Measurements from ENCODE around the gene VMP1. TPM values are rescaled to one million over a fixed set of nuclear protein-coding genes. Genes with fewer than 3 reads are reported as not detected.

Gene VMP1
- 163 and 175 TPM in 2 replicates for total RNA-seq

DNA sequence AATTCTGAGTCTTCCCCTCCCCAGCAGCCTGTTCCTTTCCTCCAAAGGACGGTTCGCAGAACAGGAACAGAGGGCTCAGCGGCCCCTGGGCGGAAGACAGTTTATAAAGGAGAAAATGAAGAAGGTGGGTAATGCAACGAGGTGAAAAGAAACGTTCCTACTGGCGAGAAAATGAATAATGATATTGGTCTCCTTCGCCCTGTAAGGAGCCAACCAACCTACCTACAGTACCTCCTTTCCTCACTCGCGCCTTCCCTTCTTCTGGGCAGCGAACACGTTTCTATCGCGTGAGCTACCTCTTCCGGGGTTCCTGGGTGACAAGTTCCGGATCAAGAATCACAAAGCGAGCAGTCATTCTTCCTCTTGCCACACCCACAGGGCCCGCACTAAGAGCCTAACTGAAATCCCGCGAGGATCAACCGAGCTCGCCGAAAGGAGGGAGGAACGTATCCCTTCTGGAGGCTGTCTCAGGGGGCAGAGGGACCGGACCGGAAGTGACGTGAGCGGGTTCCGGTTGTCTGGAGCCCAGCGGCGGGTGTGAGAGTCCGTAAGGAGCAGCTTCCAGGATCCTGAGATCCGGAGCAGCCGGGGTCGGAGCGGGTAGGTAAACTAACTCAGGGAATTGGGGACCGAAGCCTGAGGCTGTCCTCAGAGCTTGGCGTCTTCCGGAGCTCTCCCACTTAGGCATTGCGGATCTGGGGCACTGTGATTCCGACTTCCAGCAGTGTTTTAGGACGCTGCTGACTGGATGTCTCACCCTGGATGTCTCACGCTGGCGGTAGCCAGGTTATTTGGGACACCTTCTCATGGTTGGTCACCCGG, at the start of gene VMP1, which contains the start of gene PTRH2:
TSS of gene VMP1 (plus strand) at position 506 of the 822 bp plus-strand sequence. CDS start 23,793 bp downstream, outside the sequence.
TSS of gene PTRH2 (minus strand) at position 282 of the 822 bp plus-strand sequence. CDS start 9,452 bp downstream, outside the sequence.

Other genes with a start within 250 kb of the VMP1 start
- 66.7 and 71.0 TPM in 2 replicates for gene DHX40, start 142.0 kb upstream of the VMP1 start, total RNA-seq
- gene CLTC, start 87.8 kb upstream of the VMP1 start, total RNA-seq: 295 and 330 TPM in 2 replicates
- gene PTRH2, start 224 bp upstream of the VMP1 start, total RNA-seq: 20.9 and 30.7 TPM in 2 replicates
- gene TUBD1, start 185.3 kb downstream of the VMP1 start, total RNA-seq: 2.8 and 3.9 TPM in 2 replicates
- 23.3 and 28.7 TPM in 2 replicates for gene RPS6KB1, start 185.5 kb downstream of the VMP1 start, total RNA-seq